IMR-90 (cell line): ENCODE measurements around the gene ACO1. TPM values are rescaled to one million over a fixed set of nuclear protein-coding genes. Genes with fewer than 3 reads are reported as not detected.
A peak's percentile ranks its signal among the peaks of the same experiment; 100 is the strongest.

Source experiments
- ATAC-seq: fragments of 200-7000 bp; cut with Tn5 transposase; 2 replicates; pipeline ENCODE4 v1.9.1; 2020; ENCODE audit warnings: low read depth, mild to moderate bottlenecking, moderate library complexity
- BruUV-seq: library from RNA; stranded (reverse); fragments of 400-500 nt; replicated peaks from 2 replicates; lab custom pipeline; 2021; lab: Mats Ljungman, UMichigan
- CTCF ChIA-PET: fragments of 300-600 bp; formaldehyde crosslinking; extraction: SDS; loops from one replicate; lab custom pipeline; 2021; ENCODE audit warnings: antibody characterized with exemption; lab: Yijun Ruan, JAX
- POLR2A ChIA-PET: fragments of 300-600 bp; sonication (Branson Sonifier 250); formaldehyde crosslinking; loops from one replicate; lab custom pipeline; 2022; ENCODE audit warnings: antibody characterized with exemption; ENCODE audit not compliant: unreplicated experiment; lab: Charles Lee
- DNase-seq: peaks from one replicate; pipeline ENCODE4 v3.0.0; 2013
- H2AFZ ChIP-seq: replicated peaks from 2 replicates; pipeline ENCODE3; 2013; ENCODE audit warnings: low read length, mild to moderate bottlenecking; ENCODE audit not compliant: poor library complexity
- H2AK5ac ChIP-seq: 2 replicates; pipeline ENCODE4 v1.6.1; 2013; ENCODE audit warnings: low read depth, low read length, inconsistent platforms
- H2AK9ac ChIP-seq: replicated peaks from 2 replicates; pipeline ENCODE3; 2013; ENCODE audit warnings: mild to moderate bottlenecking, low read depth, low read length, moderate library complexity; ENCODE audit not compliant: poor library complexity
- H2BK120ac ChIP-seq: 2 replicates; pipeline ENCODE4 v1.6.1; 2013; ENCODE audit warnings: low read depth, low read length, inconsistent platforms
- H2BK15ac ChIP-seq: 3 replicates; pipeline ENCODE4 v1.6.1; 2013; ENCODE audit warnings: low read depth, low read length, inconsistent platforms
- H2BK20ac ChIP-seq: 2 replicates; pipeline ENCODE4 v1.6.1; 2013; ENCODE audit warnings: low read depth, mild to moderate bottlenecking, inconsistent platforms, low read length, moderate library complexity
- H2BK5ac ChIP-seq: 2 replicates; pipeline ENCODE4 v1.6.1; 2013; ENCODE audit warnings: mild to moderate bottlenecking, low read depth, low read length, inconsistent platforms; ENCODE audit not compliant: poor library complexity, severe bottlenecking
- H3K14ac ChIP-seq: replicated peaks from 2 replicates; pipeline ENCODE4 v1.6.1; 2013; ENCODE audit warnings: low read depth, low read length, inconsistent platforms
- H3K18ac ChIP-seq: 2 replicates; pipeline ENCODE4 v1.6.1; 2013; ENCODE audit warnings: low read depth, low read length, control low read depth
- H3K23ac ChIP-seq: 2 replicates; pipeline ENCODE4 v1.6.1; 2013; ENCODE audit warnings: low read depth, low read length, inconsistent platforms
- H3K27ac ChIP-seq: 2 replicates; pipeline ENCODE4 v1.5.1; 2013; ENCODE audit warnings: mild to moderate bottlenecking, control low read depth, low read length; ENCODE audit not compliant: insufficient read depth
- H3K27me3 ChIP-seq: 2 replicates; pipeline ENCODE4 v1.6.1; 2013; ENCODE audit warnings: low read length; ENCODE audit not compliant: control insufficient read depth, insufficient read depth
- H3K36me3 ChIP-seq: 2 replicates; pipeline ENCODE4 v1.6.1; 2013; ENCODE audit warnings: low read length, mixed read lengths; ENCODE audit not compliant: control insufficient read depth, insufficient read depth
- H3K4ac ChIP-seq: 2 replicates; pipeline ENCODE4 v1.6.1; 2013; ENCODE audit warnings: low read depth, low read length, inconsistent platforms
- H3K4me1 ChIP-seq: 2 replicates; pipeline ENCODE4 v1.6.1; 2013; ENCODE audit warnings: low read length, mixed read lengths; ENCODE audit not compliant: control insufficient read depth, insufficient read depth
- H3K4me2 ChIP-seq: 2 replicates; pipeline ENCODE4 v1.6.1; 2013; ENCODE audit warnings: low read depth, mild to moderate bottlenecking, control low read depth, low read length, moderate library complexity
- H3K4me3 ChIP-seq: 2 replicates; pipeline ENCODE4 v1.5.1; 2013; ENCODE audit warnings: low read depth, mild to moderate bottlenecking, control low read depth, low read length, moderate library complexity; ENCODE audit not compliant: insufficient read depth
- H3K56ac ChIP-seq: 2 replicates; pipeline ENCODE4 v1.6.1; 2013; ENCODE audit warnings: low read length, inconsistent platforms; ENCODE audit not compliant: insufficient read depth; ENCODE audit errors: extremely low read depth
- H3K79me1 ChIP-seq, 2 experiments: 2 replicates each; pipeline ENCODE4 v1.6.1; 2013; ENCODE audit warnings: low read length in 2 of 2, inconsistent platforms in 1 of 2, low read depth in 1 of 2
- H3K9ac ChIP-seq: 2 replicates; pipeline ENCODE4 v1.6.1; 2013; ENCODE audit warnings: low read depth, low read length, control low read depth
- H3K9me1 ChIP-seq: 2 replicates; pipeline ENCODE4 v1.6.1; 2013; ENCODE audit warnings: low read length, inconsistent platforms; ENCODE audit not compliant: insufficient read depth
- H3K9me3 ChIP-seq: 2 replicates; pipeline ENCODE4 v1.6.1; 2013; ENCODE audit warnings: low read length; ENCODE audit not compliant: control insufficient read depth, insufficient read depth
- H4K20me1 ChIP-seq: 2 replicates; pipeline ENCODE4 v1.6.1; 2013; ENCODE audit warnings: low read length, inconsistent platforms; ENCODE audit not compliant: insufficient read depth
- H4K5ac ChIP-seq: 2 replicates; pipeline ENCODE4 v1.6.1; 2013; ENCODE audit warnings: mild to moderate bottlenecking, low read depth, low read length, control low read depth
- H4K8ac ChIP-seq, 2 experiments: 2 replicates each; pipeline ENCODE4 v1.6.1; 2013; ENCODE audit warnings: low read depth in 2 of 2, low read length in 2 of 2, control low read depth in 1 of 2, inconsistent platforms in 1 of 2
- H4K91ac ChIP-seq: 2 replicates; pipeline ENCODE4 v1.6.1; 2013; ENCODE audit warnings: low read depth, low read length, inconsistent platforms; ENCODE audit not compliant: insufficient read depth
- BHLHE40 ChIP-seq: fragments of 150-350 bp; IDR thresholded peaks from 2 replicates; pipeline ENCODE4 v1.6.1; 2016; ENCODE audit warnings: mild to moderate bottlenecking, low read depth, low read length
- RAD21 ChIP-seq: IDR thresholded peaks from 2 replicates; pipeline ENCODE4 v1.6.1; 2012; ENCODE audit warnings: low read length, improper control_type of control experiment
- WGBS, 2 experiments: methylation state at CpG; one replicate each; pipeline versions ENCODE4 v1.1.5 to v1.1.7; 2013; ENCODE audit warnings: missing lambda C conversion rate in 2 of 2; ENCODE audit not compliant: insufficient read length in 1 of 2; ENCODE audit errors: extremely low coverage in 2 of 2; 5-methylcytosine and 5-hydroxymethylcytosine counted together
- dilution Hi-C: fragments of 300-500 bp; cut with HindIII; formaldehyde crosslinking; loops from one replicate; pipeline ENCODE4 v1.14.3; 2018; ENCODE audit warnings: low sequenced_read_pairs; ENCODE audit not compliant: unreplicated experiment
- in situ Hi-C: fragments of 300-500 bp; cut with MboI; formaldehyde crosslinking; loops from 3 replicates; pipeline ENCODE4 v1.14.3; 2019; ENCODE audit warnings: low sequenced_read_pairs, inconsistent platforms, mixed read lengths
- intact Hi-C: fragments of 100-400 bp; cut with micrococcal nuclease; formaldehyde crosslinking; loops from 2 replicates; pipeline ENCODE4 v1.10.0; 2022
- polyA plus RNA-seq, 3 experiments: library from polyadenylated mRNA; depleted of rRNA; stranded (reverse); fragments of >200 nt; gene quantifications; 2 replicates each; pipeline ENCODE4 v1.2.3, GENCODE V29; 2012; ENCODE audit warnings: low replicate concordance in 1 of 3
- total RNA-seq: library from RNA; depleted of rRNA; stranded (reverse); fragments of >200 nt; gene quantifications from 2 replicates; pipeline ENCODE4 v1.2.3, GENCODE V29; 2012

Gene ACO1
- total and polyA plus RNA-seq, 2 of the 4 experiments (the other 2 are of a cell fraction) = 85.9 to 158 TPM

DNA sequence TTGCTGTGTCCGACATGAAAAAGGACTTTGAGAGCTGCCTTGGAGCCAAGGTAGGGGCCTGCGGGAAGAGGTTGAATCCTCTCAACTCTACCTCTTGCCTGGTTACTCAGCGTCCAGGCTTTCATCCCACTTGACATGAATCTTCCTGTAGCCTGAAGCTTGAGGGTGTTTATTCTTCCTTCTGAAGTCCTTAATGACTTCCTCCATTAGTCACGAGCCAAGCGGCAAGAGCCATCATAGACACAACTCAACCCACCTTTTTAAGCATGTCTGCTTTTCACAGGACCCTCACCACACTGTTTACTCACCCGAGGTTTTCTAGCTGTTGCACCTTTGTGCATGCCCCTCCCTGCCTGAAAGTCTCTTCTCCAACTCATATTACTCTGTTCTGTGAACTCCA is 40.2 kb downstream of the ACO1 start:
- Histone ChIP-seq H3K23ac (peak overlapping the region; percentile 36; the same call in 1 of the 2 replicates), H3K18ac (peak overlapping the region; percentile 87), H4K91ac (peak overlapping the region; percentile 64), H3K9ac (no peak overlapping the region), H2BK120ac (peak overlapping the region; percentile 82), H2AFZ (no peak overlapping the region), H3K36me3 (peaks cover 57% of the 10 kb centered on the region), H3K9me1 (peaks cover 28% of the 10 kb centered on the region), H3K27me3 (no peaks in the 10 kb centered on the region), H2AK9ac (no peak overlapping the region), H3K4ac (peak overlapping the region; percentile 88), H3K4me1 (peaks cover 35% of the 10 kb centered on the region), H3K4me3 (no peak overlapping the region), H3K14ac (peak overlapping the region; percentile 42), H2BK15ac (peak overlapping the region; percentile 78; the same call in 2 of the 3 replicates), H2BK20ac (peak overlapping the region; percentile 60), H3K56ac (peak overlapping the region; percentile 12), H3K79me1 (peaks cover 14 to 53% of the 10 kb centered on the region in 2 experiments), H3K9me3 (no peaks in the 10 kb centered on the region), H2BK5ac (peak overlapping the region; percentile 99), H4K5ac (peak overlapping the region; percentile 73), H4K20me1 (peaks cover 3% of the 10 kb centered on the region; the same call in 1 of the 2 replicates), H3K27ac (peak overlapping the region; percentile 87), H3K4me2 (no peak overlapping the region), H2AK5ac (peak overlapping the region; percentile 86), H4K8ac (peak overlapping the region; percentile 69 to 86; a peak in 3 of 4 replicates)
- CTCF ChIA-PET = no interaction called here
- ATAC-seq (no peak), DNase-seq (peak; percentile 17)
- no CpG with 5 or more reads among the region's 6 CpGs for WGBS, 2 experiments
- BruUV-seq = no TSS peak
- in situ Hi-C loops = no loop called here
- TF ChIP-seq RAD21 (no peak), BHLHE40 (0 out of 2 replicates have a peak, but pooled peaks have one; percentile 19)
- dilution Hi-C loops = loop anchor here (25.0 kb wide), 1 partner anchor 138 kb away; the partner anchor contains the start of genes NDUFB6, SMIM27 and TOPORS
- intact Hi-C loops = no loop called here
- POLR2A ChIA-PET = interaction anchor here (0.6 kb wide), 1 partner anchor 23 kb away, joined by 3 read pairs; no protein-coding TSS in a partner anchor
